GM18867 (cell line): ENCODE measurements around the gene DDX51.

Experiments
- ATAC-seq: cut with Tn5 transposase; IDR thresholded peaks from one replicate; pipeline ENCODE4 v1.9.1; 2021; ENCODE audit warnings: mild to moderate bottlenecking, moderate library complexity; ENCODE audit not compliant: unreplicated experiment

Gene DDX51

DNA sequence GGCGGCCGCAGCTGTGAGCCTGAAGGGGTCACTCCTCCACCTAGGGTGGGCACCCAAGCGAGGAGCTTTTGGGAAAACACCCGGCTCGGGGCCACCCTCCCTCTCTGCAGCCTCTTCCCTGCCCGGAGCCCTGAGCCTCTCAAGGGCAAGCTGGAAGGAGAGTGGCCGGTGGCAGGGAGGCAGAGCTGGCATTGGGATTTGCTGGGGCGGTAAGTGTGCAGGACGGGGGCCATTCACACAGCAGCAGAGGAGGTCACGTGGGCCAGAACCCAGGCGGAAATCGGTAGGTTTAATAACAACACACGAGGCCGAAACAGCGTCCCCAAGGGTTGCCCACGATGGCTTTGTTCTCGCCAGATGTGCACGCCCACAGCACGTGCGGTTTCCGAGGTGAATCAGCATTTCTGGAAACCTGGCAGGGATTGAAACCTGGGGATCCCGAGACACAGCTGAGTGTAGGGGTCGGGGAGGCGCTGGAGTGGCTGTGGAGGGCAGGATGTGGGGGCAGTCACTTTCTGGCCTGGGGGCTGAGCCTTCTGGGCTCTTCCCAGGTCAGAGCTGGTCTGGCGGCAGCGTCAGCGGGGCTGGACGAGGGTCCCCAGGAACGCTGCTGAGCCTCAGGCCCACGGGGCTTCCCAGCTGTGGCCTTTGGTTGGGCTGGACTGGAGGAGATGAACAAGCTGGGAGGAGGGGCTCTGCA is 23.6 kb upstream of the DDX51 start:
- no peak for ATAC-seq

DNA sequence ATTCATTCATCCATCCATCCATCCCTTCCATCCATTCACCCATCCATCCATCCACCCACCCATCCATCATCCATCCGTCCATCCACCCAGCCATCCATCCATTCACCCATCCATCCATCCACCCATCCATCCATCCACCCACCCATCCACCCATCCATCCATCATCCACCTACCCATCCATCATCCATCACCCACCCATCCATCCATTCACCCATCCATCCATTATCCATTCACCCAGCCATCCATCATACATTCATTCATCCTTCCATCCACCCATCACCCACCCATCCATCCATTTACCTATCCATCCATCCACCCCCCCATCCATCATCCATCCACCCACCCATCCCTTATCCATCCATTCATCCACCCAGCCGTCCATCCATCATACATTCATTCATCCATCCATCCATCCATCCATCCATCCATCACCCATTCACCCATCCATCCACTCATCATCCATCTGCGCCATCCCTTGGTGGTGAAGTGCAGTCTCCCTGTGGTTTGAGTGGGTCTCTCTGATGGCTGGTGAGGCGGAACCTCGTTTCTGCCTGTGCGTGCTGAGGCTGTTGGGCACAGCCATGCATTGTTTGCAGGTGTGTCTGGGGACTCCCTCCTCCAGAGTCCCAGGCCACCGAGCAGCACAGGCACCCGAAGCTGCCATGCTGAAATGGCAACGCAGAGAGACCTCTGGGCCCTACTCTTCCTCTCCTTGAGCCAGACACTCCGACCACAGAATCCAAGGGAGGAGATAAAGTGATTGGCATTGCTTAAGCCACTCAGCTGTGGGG is 22.9 kb upstream of the DDX51 start:
- ATAC-seq, result no peak

DNA sequence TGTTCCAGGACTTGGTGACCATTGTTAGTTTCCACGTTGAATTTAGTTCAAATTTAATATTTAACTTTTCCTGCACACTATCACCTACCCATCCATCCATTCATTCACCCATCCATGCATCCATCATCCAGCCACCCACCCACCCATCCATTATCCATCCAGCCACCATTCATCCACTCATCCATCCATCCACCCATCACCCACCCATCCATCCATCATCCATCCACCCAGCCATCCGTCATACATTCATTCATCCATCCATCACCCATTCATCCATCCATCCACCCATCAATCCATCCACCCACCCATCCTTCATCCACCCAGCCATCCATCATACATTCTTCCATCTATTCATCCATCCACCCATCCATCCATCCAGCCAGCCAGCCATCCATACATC is 22.0 kb upstream of the DDX51 start:
- no peak for ATAC-seq

DNA sequence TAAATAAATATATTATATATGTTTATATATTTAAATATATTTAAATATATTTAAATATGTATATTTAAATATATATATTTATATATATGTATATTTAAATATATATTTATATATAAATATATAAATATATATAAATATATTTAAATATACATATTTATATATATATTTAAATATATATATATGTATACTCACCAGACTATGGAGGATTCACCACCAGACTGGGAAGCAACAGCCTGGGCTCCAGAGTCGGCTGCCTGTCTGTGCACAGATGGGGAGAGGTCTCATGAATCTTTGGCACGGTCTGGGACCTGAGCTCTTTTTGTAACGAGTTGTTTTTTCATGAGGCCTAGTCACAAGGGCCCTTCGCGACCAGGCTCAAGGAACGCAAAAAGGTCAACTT is 21.5 kb upstream of the DDX51 start:
- no peak for ATAC-seq

DNA sequence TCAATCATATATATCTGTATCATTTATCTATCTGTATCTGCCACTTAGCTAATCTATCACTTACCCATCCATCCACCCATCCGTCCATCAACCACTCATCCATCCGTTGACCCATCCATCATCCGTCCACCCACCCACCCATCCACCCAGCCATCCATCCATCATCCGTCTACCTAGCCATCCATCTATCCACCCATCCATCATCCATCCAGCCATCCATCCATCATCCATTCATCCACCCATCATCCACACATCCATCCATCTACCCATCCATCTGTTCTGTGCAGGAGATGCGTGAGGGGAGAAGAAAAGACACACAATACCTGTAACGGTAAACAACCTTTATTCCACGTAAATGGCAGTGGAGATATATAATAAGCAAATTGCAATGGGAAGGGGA is 20.3 kb upstream of the DDX51 start:
- ATAC-seq, result no peak

GRCh38 chr12:132163911-132164288 is 19.8 kb upstream of the DDX51 start:
- no peak for ATAC-seq

DNA sequence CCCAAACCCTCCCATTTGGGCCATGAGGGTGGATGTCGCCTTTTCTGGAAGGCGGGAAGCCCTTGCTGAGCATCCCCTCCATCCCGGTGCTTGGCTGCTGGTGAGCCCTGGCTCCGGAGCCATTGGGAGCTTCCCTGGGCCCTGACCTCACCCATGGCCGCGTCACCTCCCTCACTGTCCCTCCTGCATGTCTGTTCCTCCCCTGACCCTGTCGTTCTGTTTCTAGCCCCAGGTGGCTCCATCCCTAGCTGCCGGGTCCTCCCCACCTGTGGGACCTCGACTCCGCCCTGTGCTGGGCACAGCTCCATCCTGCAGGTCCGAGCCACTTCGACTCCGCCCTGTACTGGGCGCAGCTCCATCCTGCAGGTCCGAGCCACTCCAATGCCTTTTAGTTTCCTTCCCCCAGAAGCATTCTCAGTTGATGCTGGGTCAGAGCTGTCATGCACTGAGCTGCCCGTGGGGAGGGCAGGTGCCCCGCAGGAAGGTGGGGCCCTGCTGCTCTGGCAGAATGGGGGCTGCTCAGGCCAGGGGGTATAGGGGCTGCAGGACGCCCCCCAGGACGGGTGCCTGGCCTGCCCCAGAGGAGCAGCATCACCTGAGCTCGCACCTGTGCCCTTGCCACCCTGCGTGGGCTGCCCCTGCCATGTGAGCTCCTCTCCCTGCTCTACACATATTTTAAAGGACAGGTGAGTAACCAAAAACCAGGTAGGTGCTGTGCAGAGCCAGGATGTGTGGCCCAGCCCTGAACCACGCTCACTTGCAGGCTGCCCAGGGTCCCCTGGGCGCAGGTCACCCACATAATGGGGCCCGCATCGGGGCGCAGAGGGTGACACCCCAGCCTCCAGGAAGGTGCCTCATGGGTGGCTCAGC is 19.2 kb upstream of the DDX51 start:
- ATAC-seq, result no peak

- ATAC-seq, result no peak
Observed at GRCh38 chr12:132162508-132163031, 18.5 kb upstream of the DDX51 start.

DNA sequence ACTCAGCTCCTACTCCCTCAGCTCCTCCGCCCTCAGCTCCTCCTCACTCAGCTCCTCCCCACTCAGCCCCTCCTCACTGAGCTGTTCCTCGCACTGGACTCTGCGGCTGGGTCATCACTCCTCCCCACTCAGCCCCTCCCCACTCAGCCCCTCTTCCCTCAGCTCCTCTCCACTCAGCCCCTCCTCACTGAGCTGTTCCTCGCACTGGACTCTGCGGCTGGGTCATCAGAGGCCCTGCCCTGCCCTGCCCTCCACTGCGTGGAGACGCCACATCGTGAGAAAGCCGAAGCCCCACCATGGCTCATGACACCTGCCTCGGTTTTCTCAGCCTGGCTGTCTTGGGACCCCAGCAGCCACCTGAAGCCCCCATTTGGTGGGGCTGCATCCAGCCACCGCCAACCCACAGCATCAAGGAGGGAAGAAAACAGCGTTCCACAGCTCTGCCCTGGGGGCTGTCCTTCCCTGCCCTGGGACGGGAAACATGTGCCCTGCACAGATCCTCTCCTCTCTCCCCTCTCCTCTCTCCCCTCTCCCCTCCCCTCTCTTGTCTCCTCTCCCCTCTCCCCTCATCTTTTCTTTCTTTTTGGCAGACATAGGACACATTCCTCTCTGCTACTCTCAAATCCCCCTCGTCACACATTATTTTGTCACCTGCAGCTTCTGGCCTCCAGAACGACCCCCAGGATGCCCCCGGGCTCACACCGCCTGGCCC is 17.8 kb upstream of the DDX51 start:
- ATAC-seq, result no peak

DNA sequence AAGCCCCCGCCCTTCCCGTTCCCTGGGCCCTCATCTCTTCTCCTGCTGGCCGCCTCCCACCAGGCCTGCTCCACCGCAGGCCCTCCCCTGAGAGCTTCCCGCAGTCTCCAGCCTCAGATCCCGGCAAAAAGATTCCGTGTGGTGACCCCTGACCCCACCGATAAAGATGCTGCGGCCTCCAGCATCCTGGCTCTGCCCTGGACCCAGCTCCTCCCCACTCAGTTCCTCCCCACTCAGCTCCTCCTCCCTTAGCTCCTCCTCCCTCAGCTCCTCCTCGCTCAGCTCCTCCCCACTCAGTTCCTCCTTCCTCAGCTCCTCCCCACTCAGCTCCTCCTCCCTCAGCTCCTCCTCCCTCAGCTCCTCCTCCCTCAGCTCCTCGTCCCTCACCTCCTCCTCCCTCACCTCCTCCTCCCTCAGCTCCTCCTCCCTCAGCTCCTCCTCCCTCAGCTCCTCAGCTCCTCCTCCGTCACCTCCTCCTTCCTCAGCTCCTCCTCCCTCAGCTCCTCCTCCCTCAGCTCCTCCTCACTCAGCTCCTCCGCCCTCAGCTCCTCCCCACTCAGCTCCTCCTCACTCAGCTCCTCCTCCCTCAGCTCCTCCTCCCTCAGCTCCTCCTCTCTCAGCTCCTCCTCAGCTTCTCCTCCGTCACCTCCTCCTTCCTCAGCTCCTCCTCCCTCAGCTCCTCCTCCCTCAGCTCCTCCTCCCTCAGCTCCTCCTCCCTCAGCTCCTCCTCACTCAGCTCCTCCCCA is 17.1 kb upstream of the DDX51 start:
- ATAC-seq, result no peak

- ATAC-seq, result no peak
Observed at GRCh38 chr12:132160601-132161035, 16.5 kb upstream of the DDX51 start.

GRCh38 chr12:132160016-132160415 is 15.9 kb upstream of the DDX51 start:
- no peak for ATAC-seq

DNA sequence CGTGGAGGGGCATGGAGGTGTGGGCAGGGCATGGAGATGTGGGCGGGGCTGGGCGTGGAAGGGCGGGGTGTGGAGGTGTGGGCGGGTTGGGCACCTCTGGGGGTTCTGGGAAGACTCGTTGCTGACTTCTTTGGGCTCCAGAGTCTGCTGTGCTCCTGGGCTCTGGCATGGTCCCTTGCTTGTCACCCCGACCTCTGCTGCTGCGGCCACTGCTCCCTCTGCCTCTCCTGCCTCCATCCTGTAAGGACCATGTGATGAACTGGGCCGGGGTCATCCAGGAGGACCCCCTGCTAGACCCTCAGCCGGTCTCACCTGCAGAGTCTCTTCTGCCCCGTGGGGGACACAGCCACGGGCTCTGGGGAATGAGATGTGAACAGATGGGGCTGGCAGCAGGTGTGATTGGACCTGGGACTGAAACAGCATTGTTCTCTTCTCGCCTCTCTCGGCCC is 15.5 kb upstream of the DDX51 start:
- no peak for ATAC-seq

DNA sequence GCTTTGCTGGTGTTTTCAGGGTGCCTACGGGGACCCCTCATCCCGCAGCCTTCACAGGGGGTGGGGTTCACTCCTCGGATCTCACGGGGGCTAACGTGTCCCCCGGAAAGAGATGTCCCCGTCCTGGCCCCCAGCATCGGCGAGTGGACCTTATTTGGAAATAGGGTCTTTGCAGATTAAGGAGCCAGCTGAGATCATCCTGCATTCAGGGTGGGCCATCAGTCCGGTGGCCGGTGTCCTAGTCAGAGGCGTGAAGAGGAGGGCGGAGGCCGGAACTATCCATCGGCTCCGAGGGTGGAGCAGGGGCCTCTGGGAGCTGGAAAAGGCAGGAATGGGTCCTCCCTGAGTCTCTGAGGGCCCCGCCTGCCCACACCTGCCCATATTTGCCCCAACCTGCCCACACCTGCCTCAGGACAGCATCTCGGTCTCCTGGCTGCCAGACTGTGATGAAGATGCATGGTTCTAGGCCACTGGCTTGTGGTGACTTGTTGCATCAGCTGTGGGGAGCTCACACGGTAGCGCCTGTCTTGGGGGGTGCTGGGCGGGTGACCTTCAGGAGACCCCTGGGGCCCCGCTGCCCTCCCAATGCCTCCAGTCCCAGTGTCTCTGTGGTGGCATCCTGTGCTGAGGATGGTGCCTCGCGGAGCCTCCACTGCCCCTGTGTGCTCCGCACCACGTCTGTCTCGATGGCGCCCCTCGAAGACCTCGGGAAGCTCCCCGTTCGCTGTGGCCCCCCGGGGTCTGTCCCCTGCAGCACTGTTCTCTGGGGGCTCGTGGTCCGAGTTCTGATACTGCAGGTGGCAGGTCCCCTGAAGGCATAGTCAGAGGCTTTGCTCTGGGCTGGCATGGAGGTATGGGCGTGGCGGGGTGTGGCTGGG is 14.8 kb upstream of the DDX51 start:
- ATAC-seq, result no peak

DNA sequence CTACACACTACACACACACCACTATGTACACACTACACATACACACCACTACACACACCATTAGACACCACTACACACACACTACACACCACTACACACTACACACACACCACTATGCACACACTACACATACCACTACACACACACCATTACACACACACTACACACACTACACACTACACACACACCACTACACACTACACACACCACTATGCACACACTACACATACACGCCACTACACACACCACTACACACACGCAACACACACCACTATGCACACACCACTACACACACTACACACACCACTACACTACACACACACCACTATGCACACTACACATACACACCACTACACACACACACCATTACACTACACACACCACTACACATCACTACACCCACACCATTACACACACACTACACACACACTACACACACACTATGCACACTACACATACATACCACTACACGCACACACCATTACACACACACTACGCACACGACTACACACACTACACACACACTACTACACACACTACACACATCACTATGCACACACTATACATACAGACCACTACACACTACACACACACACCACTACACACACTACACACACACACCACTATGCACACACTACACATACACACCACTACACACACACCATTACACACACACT is 13.8 kb upstream of the DDX51 start:
- no peak for ATAC-seq

DNA sequence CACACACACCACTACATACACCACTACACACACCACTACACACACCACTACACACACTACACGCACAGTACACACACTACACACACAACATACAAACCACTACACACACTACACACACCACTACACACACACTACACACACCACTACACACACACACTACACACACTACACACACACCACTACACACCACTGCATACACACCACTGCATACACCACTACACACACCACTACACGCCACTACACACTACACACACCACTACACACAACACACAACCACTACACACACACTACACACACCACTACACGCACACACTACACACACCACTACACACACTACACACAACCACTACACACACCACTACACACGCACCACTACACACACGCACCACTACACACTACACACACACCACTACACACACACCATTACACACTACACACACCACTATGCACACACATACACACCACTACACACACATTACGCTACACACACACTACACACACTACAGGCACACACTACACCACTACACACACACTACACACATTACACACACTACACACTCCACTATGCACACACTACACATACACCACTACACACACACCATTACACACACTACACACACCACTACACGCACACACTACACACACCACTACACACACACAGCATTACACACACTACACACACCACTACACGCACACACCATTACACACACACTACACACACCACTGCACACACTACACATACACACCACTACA is 12.6 kb upstream of the DDX51 start:
- ATAC-seq, result no peak

DNA sequence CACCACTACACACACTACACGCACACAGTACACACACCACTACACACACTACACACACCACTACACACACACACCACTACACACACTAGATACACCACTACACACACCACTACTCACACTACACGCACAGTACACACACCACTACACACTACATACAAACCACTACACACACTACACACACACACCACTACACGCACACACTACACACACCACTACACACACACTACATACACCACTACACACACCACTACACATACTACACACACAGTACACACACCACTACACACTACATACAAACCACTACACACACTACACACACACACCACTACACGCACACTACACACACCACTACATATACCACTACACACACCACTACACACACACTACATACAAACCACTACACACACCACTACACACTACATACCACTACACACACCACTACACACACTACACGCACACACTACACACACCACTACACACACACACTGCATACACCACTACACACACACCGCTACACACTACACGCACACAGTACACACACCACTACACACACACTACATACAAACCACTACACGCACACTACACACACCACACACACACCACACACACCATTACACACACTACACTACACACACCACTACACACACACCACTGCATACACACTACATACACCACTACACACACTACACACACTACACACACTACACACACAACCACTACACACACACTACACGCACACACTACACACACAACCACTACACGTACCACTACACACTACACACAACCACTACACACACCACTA is 11.9 kb upstream of the DDX51 start:
- no peak for ATAC-seq
